Spinal cord (tissue), 10 donors: ENCODE data around the gene PPP6R2. TPM values are rescaled to one million over a fixed set of nuclear protein-coding genes. Genes with fewer than 3 reads are reported as not detected.
"Not testable (repeated sequence)": the region's sequence is repeated elsewhere in the genome, so short reads cannot be mapped to it uniquely, and the experiment has no call there.

Source experiments
- DNase-seq, 6 donors: peaks; one replicate each; pipeline versions ENCODE4 v3.0.0 to v3.0.0-alpha.2; 2013 to 2015; ENCODE audit warnings: low spot score in 6 of 6, low read depth in 4 of 6
- H3K27ac ChIP-seq: one replicate; pipeline ENCODE4 v1.5.1; 2013; ENCODE audit warnings: low read depth, low read length, control low read depth
- H3K27me3 ChIP-seq: one replicate; pipeline ENCODE4 v1.6.1; 2013; ENCODE audit warnings: low read length; ENCODE audit not compliant: control insufficient read depth, insufficient read depth
- H3K36me3 ChIP-seq: one replicate; pipeline ENCODE4 v1.6.1; 2013; ENCODE audit warnings: low read length; ENCODE audit not compliant: control insufficient read depth, insufficient read depth
- H3K4me1 ChIP-seq: one replicate; pipeline ENCODE4 v1.6.1; 2013; ENCODE audit warnings: low read length; ENCODE audit not compliant: control insufficient read depth, insufficient read depth
- H3K4me3 ChIP-seq: one replicate; pipeline ENCODE4 v1.5.1; 2013; ENCODE audit warnings: low read depth, low read length, control low read depth
- H3K9me3 ChIP-seq: one replicate; pipeline ENCODE4 v1.6.1; 2013; ENCODE audit warnings: low read length; ENCODE audit not compliant: control insufficient read depth, insufficient read depth
- WGBS: methylation state at CpG from one replicate; pipeline ENCODE4 v1.1.5; 2013; ENCODE audit warnings: missing lambda C conversion rate; ENCODE audit not compliant: insufficient coverage; 5-methylcytosine and 5-hydroxymethylcytosine counted together
- polyA plus RNA-seq, 2 donors: library from polyadenylated mRNA; unstranded; fragments of 120-200 nt; gene quantifications; one replicate each; pipeline ENCODE4 v1.2.1, GENCODE V29; 2013; ENCODE audit not compliant: insufficient read length in 2 of 2
- total RNA-seq, 2 donors: library from RNA; depleted of rRNA in 1 of 2; stranded (reverse); fragments of 120-200 nt in 1 of 2; fragments of >200 nt in 1 of 2; gene quantifications; one replicate each; pipeline versions ENCODE4 v1.2.3 to v1.2.4, GENCODE V29; 2013 to 2014
- donor health status: healthy.

The PPP6R2 gene
- total and polyA plus RNA-seq, 4 donors = 42.9 to 84.9 (median 67.5) TPM

GRCh38 chr22:50381021-50381555, 38.0 kb downstream of the PPP6R2 start:
- WGBS = 93% methylated on average over 7 of the region's 15 CpGs
- H3K4me3 ChIP-seq, H3K27ac ChIP-seq, H3K27me3 ChIP-seq, H3K4me1 ChIP-seq, H3K9me3 ChIP-seq, DNase-seq: not testable (repeated sequence)
- peaks cover 25% of the 10 kb centered on the region for H3K36me3 ChIP-seq

GRCh38 chr22:50396751-50397370, 53.7 kb downstream of the PPP6R2 start:
- no peak overlapping the region for H3K4me3 ChIP-seq
- 31% methylated on average over 4 of the region's 6 CpGs for WGBS
- no peaks in the 10 kb centered on the region for H3K9me3 ChIP-seq
- H3K36me3 ChIP-seq = peaks cover 63% of the 10 kb centered on the region
- H3K27ac ChIP-seq = no peak overlapping the region
- H3K4me1 ChIP-seq = peaks cover 8% of the 10 kb centered on the region
- DNase-seq = no peak
- H3K27me3 ChIP-seq = no peaks in the 10 kb centered on the region

- H3K36me3 ChIP-seq = peaks cover 62% of the 10 kb centered on the region
- H3K9me3 ChIP-seq, H3K4me1 ChIP-seq, H3K27ac ChIP-seq, H3K27me3 ChIP-seq, H3K4me3 ChIP-seq, DNase-seq: not testable (repeated sequence)
- 63% methylated on average over 3 of the region's 4 CpGs for WGBS
These were observed 54.4 kb downstream of the PPP6R2 start for GRCh38 chr22:50397371-50398060.

GRCh38 chr22:50398831-50399648, 55.9 kb downstream of the PPP6R2 start:
- Histone ChIP-seq H3K4me3 (no peak overlapping the region), H3K9me3 (no peaks in the 10 kb centered on the region), H3K27me3 (no peaks in the 10 kb centered on the region), H3K36me3 (peaks cover 59% of the 10 kb centered on the region), H3K4me1 (peaks cover 17% of the 10 kb centered on the region), H3K27ac (no peak overlapping the region)
- no peak for DNase-seq
- WGBS = 85% methylated on average over 5 of the region's 15 CpGs

- Histone ChIP-seq H3K9me3 (no peaks in the 10 kb centered on the region), H3K4me1 (peaks cover 17% of the 10 kb centered on the region), H3K36me3 (peaks cover 58% of the 10 kb centered on the region), H3K4me3 (no peak overlapping the region), H3K27me3 (no peaks in the 10 kb centered on the region), H3K27ac (no peak overlapping the region)
- 60% methylated on average over 6 of the region's 8 CpGs for WGBS
- DNase-seq = no peak
These were observed 56.7 kb downstream of the PPP6R2 start for GRCh38 chr22:50399751-50400331.

- H3K4me1 ChIP-seq = peaks cover 17% of the 10 kb centered on the region
- H3K4me3 ChIP-seq = no peak overlapping the region
- no peaks in the 10 kb centered on the region for H3K9me3 ChIP-seq
- DNase-seq = no peak
- 91% methylated on average over 3 of the region's 4 CpGs for WGBS
- H3K27ac ChIP-seq = no peak overlapping the region
- H3K36me3 ChIP-seq = peaks cover 58% of the 10 kb centered on the region
- no peaks in the 10 kb centered on the region for H3K27me3 ChIP-seq
These were observed 57.3 kb downstream of the PPP6R2 start for GRCh38 chr22:50400406-50400805.

GRCh38 chr22:50400931-50401330, 57.8 kb downstream of the PPP6R2 start:
- Histone ChIP-seq H3K36me3 (peaks cover 61% of the 10 kb centered on the region), H3K27me3 (no peaks in the 10 kb centered on the region), H3K4me1 (peaks cover 17% of the 10 kb centered on the region), H3K27ac (no peak overlapping the region), H3K9me3 (no peaks in the 10 kb centered on the region), H3K4me3 (no peak overlapping the region)
- no peak for DNase-seq
- 90% methylated on average over 2 of the region's 5 CpGs for WGBS

GRCh38 chr22:50401907-50402306, 58.8 kb downstream of the PPP6R2 start:
- Histone ChIP-seq H3K27ac (no peak overlapping the region), H3K4me3 (no peak overlapping the region), H3K9me3 (no peaks in the 10 kb centered on the region), H3K36me3 (peaks cover 64% of the 10 kb centered on the region), H3K27me3 (no peaks in the 10 kb centered on the region), H3K4me1 (peaks cover 17% of the 10 kb centered on the region)
- no peak for DNase-seq
- 90% methylated on average over 2 of the region's 4 CpGs for WGBS

GRCh38 chr22:50403701-50404101, 60.6 kb downstream of the PPP6R2 start:
- WGBS = 42% methylated on average over 8 of the region's 8 CpGs
- H3K27me3 ChIP-seq = no peaks in the 10 kb centered on the region
- DNase-seq = peak in 3 of 6 donors; percentile 2 to 57 (median 37)
- H3K27ac ChIP-seq = no peak overlapping the region
- H3K36me3 ChIP-seq = peaks cover 71% of the 10 kb centered on the region
- H3K9me3 ChIP-seq = no peaks in the 10 kb centered on the region
- no peak overlapping the region for H3K4me3 ChIP-seq
- H3K4me1 ChIP-seq = peaks cover 17% of the 10 kb centered on the region
